ENCODE results near the gene UBA3. TPM values are rescaled to one million over a fixed set of nuclear protein-coding genes. Genes with fewer than 3 reads are reported as not detected.

UBA3 gene
- total and polyA plus RNA-seq, 7 donors, result 20.5 to 59.3 (median 41.2) TPM

DNA sequence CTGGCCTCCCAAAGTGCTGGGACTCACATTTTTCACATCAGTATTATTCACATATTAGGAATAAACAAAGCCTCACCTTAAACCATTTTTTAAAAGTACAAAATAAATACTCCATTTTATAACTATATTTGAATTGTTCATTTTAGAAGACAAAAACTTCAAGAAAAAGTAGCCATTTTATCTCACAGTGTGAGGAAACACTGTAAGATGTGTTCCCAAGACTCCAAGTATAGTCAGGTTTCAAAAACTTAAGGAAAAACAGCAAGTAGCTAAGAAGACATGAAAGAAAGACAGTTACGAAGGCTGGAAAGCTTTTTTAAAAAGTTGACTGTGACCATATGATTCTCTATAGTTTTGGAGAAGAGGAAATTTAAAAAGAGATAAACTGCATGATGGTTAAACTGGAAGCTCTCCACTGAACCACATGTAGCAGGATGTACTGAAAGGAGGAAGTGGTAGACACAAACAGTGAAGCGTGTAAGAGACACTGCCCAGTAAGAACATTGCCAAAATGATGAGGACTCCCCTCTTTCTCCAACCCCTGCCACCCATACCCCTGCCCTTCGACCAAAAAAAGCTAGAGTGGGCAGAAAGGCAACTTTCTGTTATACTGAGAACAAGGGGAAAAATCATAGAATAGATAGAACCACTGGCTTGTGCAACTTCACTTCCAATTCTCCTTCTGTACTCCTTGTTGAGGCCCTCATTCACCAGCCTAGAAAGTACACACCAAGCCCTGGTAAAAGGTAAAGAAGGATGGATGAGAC, 21.8 kb downstream of the UBA3 start:
- DNase-seq (no peak), ATAC-seq (no peak)
- WGBS, 3 donors, result 90 to 92% (median 91%) methylated on average over 3 of the region's 3 CpGs
- H3K36me3 ChIP-seq (ENCODE audit: insufficient read depth in 1 of 2, low read depth in 1 of 2), result peaks cover 11 to 99% of the 10 kb centered on the region in 2 donors
- intact Hi-C loops (cut with DNase I), result loop anchor here in 1 of 2 donors (10.0 kb wide), 1 partner anchor 246 kb away; no protein-coding TSS in a partner anchor
- no peaks in the 10 kb centered on the region for H3K27me3 ChIP-seq (ENCODE audit: insufficient read depth in 3 of 3, low read length in 2 of 3)
- no peak overlapping the region for H3K4me3 ChIP-seq
- H3K27ac ChIP-seq, result no peak overlapping the region
- no peaks in the 10 kb centered on the region for H3K4me1 ChIP-seq
- TF ChIP-seq, protein P1, sequence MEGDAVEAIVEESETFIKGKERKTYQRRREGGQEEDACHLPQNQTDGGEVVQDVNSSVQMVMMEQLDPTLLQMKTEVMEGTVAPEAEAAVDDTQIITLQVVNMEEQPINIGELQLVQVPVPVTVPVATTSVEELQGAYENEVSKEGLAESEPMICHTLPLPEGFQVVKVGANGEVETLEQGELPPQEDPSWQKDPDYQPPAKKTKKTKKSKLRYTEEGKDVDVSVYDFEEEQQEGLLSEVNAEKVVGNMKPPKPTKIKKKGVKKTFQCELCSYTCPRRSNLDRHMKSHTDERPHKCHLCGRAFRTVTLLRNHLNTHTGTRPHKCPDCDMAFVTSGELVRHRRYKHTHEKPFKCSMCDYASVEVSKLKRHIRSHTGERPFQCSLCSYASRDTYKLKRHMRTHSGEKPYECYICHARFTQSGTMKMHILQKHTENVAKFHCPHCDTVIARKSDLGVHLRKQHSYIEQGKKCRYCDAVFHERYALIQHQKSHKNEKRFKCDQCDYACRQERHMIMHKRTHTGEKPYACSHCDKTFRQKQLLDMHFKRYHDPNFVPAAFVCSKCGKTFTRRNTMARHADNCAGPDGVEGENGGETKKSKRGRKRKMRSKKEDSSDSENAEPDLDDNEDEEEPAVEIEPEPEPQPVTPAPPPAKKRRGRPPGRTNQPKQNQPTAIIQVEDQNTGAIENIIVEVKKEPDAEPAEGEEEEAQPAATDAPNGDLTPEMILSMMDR (IDR thresholded peaks at IDR 0.05), result no peak
- no peaks in the 10 kb centered on the region for H3K9me3 ChIP-seq

DNA sequence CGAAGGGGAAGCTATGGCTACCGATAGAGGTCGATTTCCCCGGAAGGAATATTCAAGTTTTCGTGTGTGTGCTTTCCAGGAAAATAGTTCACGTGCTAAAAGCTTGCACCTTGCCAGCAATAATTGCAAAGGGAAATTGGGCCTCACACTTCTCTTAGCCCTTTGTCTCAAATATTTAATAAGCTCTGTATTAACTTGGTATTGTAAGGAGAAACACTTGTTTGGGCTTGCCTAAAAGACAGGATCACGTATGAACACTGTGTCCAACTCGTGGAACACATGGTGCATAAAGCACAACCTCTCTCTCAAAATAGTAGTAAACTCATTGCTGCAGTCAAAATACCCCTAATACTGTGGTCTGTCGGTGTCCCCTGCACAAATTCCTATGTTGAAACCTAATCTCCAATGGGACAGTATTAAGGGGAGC, 27.7 kb downstream of the UBA3 start:
- no peaks in the 10 kb centered on the region for H3K9me3 ChIP-seq
- TF ChIP-seq, protein P1 (IDR thresholded peaks at IDR 0.05), result no peak
- 6 to 10% (median 6%) methylated on average over 9 of the region's 9 CpGs for WGBS, 3 donors
- H3K27ac ChIP-seq, result peak overlapping the region; percentile 96
- ATAC-seq (peak in 2 of 4 donors; percentile 12 to 19), DNase-seq (no peak)
- peaks cover 13% of the 10 kb centered on the region for H3K4me1 ChIP-seq
- intact Hi-C loops (cut with DNase I), result loop anchor here in 1 of 2 donors (10.0 kb wide), 1 partner anchor 252 kb away; no protein-coding TSS in a partner anchor
- H3K4me3 ChIP-seq, result peak overlapping the region; percentile 94
- peaks cover 0 to 72% of the 10 kb centered on the region in 2 donors for H3K36me3 ChIP-seq (ENCODE audit: insufficient read depth in 1 of 2, low read depth in 1 of 2)
- H3K27me3 ChIP-seq (ENCODE audit: insufficient read depth in 3 of 3, low read length in 2 of 3), result no peaks in the 10 kb centered on the region

DNA sequence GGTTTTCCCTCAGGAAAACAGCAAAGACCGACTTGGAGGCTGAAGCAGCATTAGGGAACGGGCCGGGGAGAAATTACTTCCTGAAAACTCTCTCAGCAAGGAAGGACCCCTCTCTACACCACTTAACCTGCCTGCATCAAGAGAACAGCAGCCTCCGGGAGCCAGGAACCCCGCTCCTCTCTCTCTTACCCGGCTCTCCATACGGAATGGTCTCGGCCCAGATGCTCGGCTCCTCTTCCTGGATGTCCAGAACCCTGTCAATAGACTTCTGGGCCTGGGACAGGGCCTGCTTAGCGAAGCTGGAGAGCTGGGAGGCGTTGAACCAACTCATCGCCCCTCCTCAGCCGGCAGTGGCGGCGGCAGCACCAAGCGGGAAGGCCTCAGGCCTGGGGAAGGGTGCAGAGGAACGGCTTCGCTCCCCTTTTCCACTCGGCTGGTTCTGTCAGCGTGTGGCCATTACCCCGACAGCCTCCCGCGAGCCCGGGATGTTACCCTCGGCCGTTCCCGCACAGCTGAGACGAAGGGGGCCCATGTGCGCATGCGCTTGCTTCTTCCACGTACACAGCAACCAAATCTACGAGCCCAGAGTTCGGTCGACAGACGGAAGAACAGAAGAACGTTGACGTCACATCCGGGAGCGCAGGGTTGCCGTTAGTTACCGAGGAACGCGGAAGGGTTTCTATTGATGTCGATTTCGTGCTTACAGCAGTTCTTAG, 28.3 kb downstream of the UBA3 start, which contains the start of gene TMF1:
TSS of gene TMF1 (minus strand) at position 578 of the 716 bp plus-strand sequence. CDS start at position 331, 247 bp downstream.
- H3K27me3 ChIP-seq (ENCODE audit: insufficient read depth in 3 of 3, low read length in 2 of 3), result no peaks in the 10 kb centered on the region
- H3K9me3 ChIP-seq, result no peaks in the 10 kb centered on the region
- peaks cover 0 to 72% of the 10 kb centered on the region in 2 donors for H3K36me3 ChIP-seq (ENCODE audit: insufficient read depth in 1 of 2, low read depth in 1 of 2)
- WGBS, 3 donors, result 0 to 1% (median 0%) methylated on average over 45 of the region's 45 CpGs
- TF ChIP-seq, protein P1 (IDR thresholded peaks at IDR 0.05), result no peak
- ATAC-seq, result peak; percentile 99
- intact Hi-C loops (cut with DNase I), result loop anchor here in 1 of 2 donors (10.0 kb wide), 1 partner anchor 253 kb away; no protein-coding TSS in a partner anchor
- peak within 1 kb of the TSS; percentile 96 for H3K27ac ChIP-seq
- DNase-seq, result peak; percentile 98 to 99
- peak within 1 kb of the TSS; percentile 94 for H3K4me3 ChIP-seq
- H3K4me1 ChIP-seq, result peaks cover 13% of the 10 kb centered on the region

DNA sequence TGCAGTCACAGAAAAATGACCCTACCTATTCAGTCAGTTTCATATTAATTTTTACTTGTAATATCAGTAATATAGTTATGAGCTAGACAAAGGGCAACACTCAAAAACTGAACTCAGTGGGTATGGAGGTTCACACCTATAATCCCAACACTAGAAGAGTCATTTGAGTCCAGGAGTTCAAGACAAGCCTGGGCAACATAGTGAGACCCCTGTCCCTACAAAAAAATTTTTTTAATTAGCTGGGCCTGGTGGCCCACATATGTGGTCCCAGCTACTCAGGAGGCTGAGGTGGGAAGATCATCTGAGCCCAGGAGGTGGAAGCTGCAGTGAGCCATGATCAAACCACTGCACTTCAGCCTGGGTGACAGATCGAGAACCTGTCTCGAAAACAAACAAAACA, 31.2 kb downstream of the UBA3 start:
- H3K36me3 ChIP-seq (ENCODE audit: insufficient read depth in 1 of 2, low read depth in 1 of 2), result peaks cover 0 to 71% of the 10 kb centered on the region in 2 donors
- H3K4me3 ChIP-seq, result no peak overlapping the region
- H3K27me3 ChIP-seq (ENCODE audit: insufficient read depth in 3 of 3, low read length in 2 of 3), result no peaks in the 10 kb centered on the region
- 95 to 100% (median 100%) methylated on average over 2 of the region's 2 CpGs for WGBS, 3 donors
- H3K4me1 ChIP-seq, result peaks cover 13% of the 10 kb centered on the region
- intact Hi-C loops (cut with DNase I), result no loop called here
- no peak for DNase-seq
- no peak for ATAC-seq
- no peaks in the 10 kb centered on the region for H3K9me3 ChIP-seq
- TF ChIP-seq, protein P1 (IDR thresholded peaks at IDR 0.05), result no peak
- no peak overlapping the region for H3K27ac ChIP-seq
